Gastrocnemius medialis (tissue), 4 donors: Measurements from ENCODE around the gene SGCA. TPM values are rescaled to one million over a fixed set of nuclear protein-coding genes. Genes with fewer than 3 reads are reported as not detected.
A peak's percentile ranks its signal among the peaks of the same experiment; 100 is the strongest.

Experiments used
- ATAC-seq, 2 donors: fragments of 150-250 bp; one replicate each; pipeline ENCODE4 v1.9.1; 2016
- DNase-seq, 2 donors: peaks; one replicate each; pipeline ENCODE4 v3.0.0-alpha.2; 2019
- H3K27ac ChIP-seq, 4 donors: fragments of 200-600 bp; sonication (generic); 1 replicate in 1 of 4; 2 replicates in 3 of 4; pipeline ENCODE4 v1.5.1; 2016 to 2018; ENCODE audit warnings: mild to moderate bottlenecking in 2 of 4, moderate library complexity in 1 of 4
- H3K27me3 ChIP-seq, 3 donors: fragments of 200-600 bp; sonication (generic) in 2 of 3; 1 replicate in 1 of 3; 2 replicates in 2 of 3; pipeline versions ENCODE4 v1.5.1 to v1.6.0; 2016 to 2019; ENCODE audit warnings: mild to moderate bottlenecking in 1 of 3, moderate library complexity in 1 of 3
- H3K36me3 ChIP-seq, 2 donors: fragments of 200-600 bp; sonication (generic) in 1 of 2; one replicate each; pipeline ENCODE4 v1.5.1; 2017 to 2018
- H3K4me1 ChIP-seq, 2 donors: fragments of 200-600 bp; sonication (generic) in 1 of 2; one replicate each; pipeline ENCODE4 v1.5.1; 2016 to 2017; ENCODE audit warnings: mild to moderate bottlenecking in 2 of 2
- H3K4me3 ChIP-seq, 4 donors: fragments of 200-600 bp; sonication (generic) in 3 of 4; 1 replicate in 1 of 4; 2 replicates in 3 of 4; pipeline ENCODE4 v1.5.1; 2016 to 2019; ENCODE audit warnings: mild to moderate bottlenecking in 2 of 4
- H3K9me3 ChIP-seq, 3 donors: fragments of 200-600 bp; sonication (generic) in 2 of 3; 1 replicate in 1 of 3; 2 replicates in 2 of 3; pipeline ENCODE4 v1.5.1; 2016 to 2019
- CTCF ChIP-seq, 5 experiments: fragments of 450-650 bp in 3 of 5; fragments of 200-600 bp in 2 of 5; sonication (generic) in 2 of 5; IDR thresholded peaks in 4 of 5; conservative IDR thresholded peaks in 1 of 5; 1 replicate in 4 of 5; 2 replicates in 1 of 5; pipeline ENCODE4 v1.5.1; 2016 to 2019; ENCODE audit warnings: antibody characterized with exemption in 5 of 5, mild to moderate bottlenecking in 3 of 5, moderate library complexity in 3 of 5
- POLR2A ChIP-seq, 2 donors: fragments of 450-650 bp; IDR thresholded peaks; one replicate each; pipeline ENCODE4 v1.6.1; 2017; ENCODE audit warnings: antibody characterized with exemption in 2 of 2, mild to moderate bottlenecking in 2 of 2, moderate library complexity in 2 of 2
- in situ Hi-C, 4 donors: fragments of 200-750 bp; cut with MboI; loops; one replicate each; pipeline versions ENCODE4 v1.15.0 to v1.8.0; 2017; ENCODE audit warnings: low sequenced_read_pairs in 4 of 4
- intact Hi-C: fragments of 100-400 bp; cut with DNase I; formaldehyde crosslinking; loops from one replicate; pipeline ENCODE4 v1.15.1; 2023; ENCODE audit warnings: low total_unique reads
- total RNA-seq, 4 donors: library from RNA; depleted of rRNA; stranded (reverse); fragments of >200 nt; gene quantifications; one replicate each; pipeline versions ENCODE4 v1.1.0 to v1.2.3, GENCODE V29; 2016

Gene SGCA
- total RNA-seq, 4 donors from 2014 or later, result 227 to 385 (median 292) TPM

GRCh38 chr17:50162466-50163254 lies 3.1 kb upstream of the SGCA start:
- no peak for DNase-seq
- no peaks in the 10 kb centered on the region for H3K36me3 ChIP-seq
- intact Hi-C loops (loop anchor here (10.0 kb wide), 1 partner anchor 702 kb away; the partner anchor contains the start of gene TOB1), in situ Hi-C loops (no loop called here)
- H3K9me3 ChIP-seq, result no peaks in the 10 kb centered on the region
- peak overlapping the region in 2 of 4 donors; percentile 98 to 100 for H3K27ac ChIP-seq
- H3K4me3 ChIP-seq, result no peak overlapping the region
- TF ChIP-seq CTCF (IDR thresholded peaks at IDR 0.05 in 4 of 5, conservative IDR thresholded peaks at IDR 0.05 in 1 of 5), result no peak
- TF ChIP-seq POLR2A (IDR thresholded peaks at IDR 0.05), result no peak
- ATAC-seq, result no peak
- H3K4me1 ChIP-seq, result peaks cover 36 to 48% of the 10 kb centered on the region in 2 donors
- no peaks in the 10 kb centered on the region for H3K27me3 ChIP-seq

GRCh38 chr17:50163843-50164696 lies 1.7 kb upstream of the SGCA start:
- no peaks in the 10 kb centered on the region for H3K27me3 ChIP-seq
- no peak overlapping the region for H3K4me3 ChIP-seq
- peaks cover 50 to 62% of the 10 kb centered on the region in 2 donors for H3K4me1 ChIP-seq
- no peaks in the 10 kb centered on the region for H3K9me3 ChIP-seq
- in situ Hi-C loops (no loop called here), intact Hi-C loops (loop anchor here (10.0 kb wide), 1 partner anchor 701 kb away; the partner anchor contains the start of gene TOB1)
- ATAC-seq, result no peak
- H3K27ac ChIP-seq, result peak overlapping the region; percentile 98 to 100 (median 99)
- peaks cover 0 to 7% of the 10 kb centered on the region in 2 donors for H3K36me3 ChIP-seq
- TF ChIP-seq CTCF (IDR thresholded peaks at IDR 0.05 in 4 of 5, conservative IDR thresholded peaks at IDR 0.05 in 1 of 5), result no peak
- TF ChIP-seq POLR2A (IDR thresholded peaks at IDR 0.05), result peak; percentile 34 to 62
- DNase-seq, result peak in 1 of 2 donors; percentile 60

- in situ Hi-C loops, result no loop called here
Measured at GRCh38 chr17:50164697-50164988, 1.2 kb upstream of the SGCA start.

GRCh38 chr17:50165066-50165465 lies 739 bp upstream of the SGCA start:
- H3K4me3 ChIP-seq, result peak overlapping the region in 1 of 4 donors; percentile 70
- intact Hi-C loops, result loop anchor here (5.0 to 10.0 kb wide), 2 partner anchors 33 to 700 kb away; partner anchors contain the start of genes SAMD14 and TOB1
- H3K36me3 ChIP-seq, result peaks cover 0 to 9% of the 10 kb centered on the region in 2 donors
- TF ChIP-seq CTCF (IDR thresholded peaks at IDR 0.05 in 4 of 5, conservative IDR thresholded peaks at IDR 0.05 in 1 of 5) (no peak), POLR2A (IDR thresholded peaks at IDR 0.05) (no peak)
- ATAC-seq (no peak), DNase-seq (no peak)
- H3K27ac ChIP-seq, result peak overlapping the region; percentile 98 to 100 (median 99)
- H3K27me3 ChIP-seq, result no peaks in the 10 kb centered on the region
- peaks cover 58 to 68% of the 10 kb centered on the region in 2 donors for H3K4me1 ChIP-seq
- no peaks in the 10 kb centered on the region for H3K9me3 ChIP-seq
- in situ Hi-C loops, result no loop called here

More at GRCh38 chr17:50164697-50164988, 1.2 kb upstream of the SGCA start:
- H3K4me1 ChIP-seq, result peaks cover 53 to 66% of the 10 kb centered on the region in 2 donors
- ATAC-seq, result no peak
- DNase-seq, result no peak
- no peak for TF ChIP-seq POLR2A (IDR thresholded peaks at IDR 0.05)
- no peak for TF ChIP-seq CTCF (IDR thresholded peaks at IDR 0.05 in 4 of 5, conservative IDR thresholded peaks at IDR 0.05 in 1 of 5)
- H3K36me3 ChIP-seq, result peaks cover 0 to 7% of the 10 kb centered on the region in 2 donors
- intact Hi-C loops, result loop anchor here (10.0 kb wide), 1 partner anchor 700 kb away; the partner anchor contains the start of gene TOB1
- no peaks in the 10 kb centered on the region for H3K27me3 ChIP-seq
- H3K27ac ChIP-seq, result peak overlapping the region; percentile 98 to 100 (median 99)
- H3K9me3 ChIP-seq, result no peaks in the 10 kb centered on the region
- no peak overlapping the region for H3K4me3 ChIP-seq
